IMR-90 (cell line): Measurements from ENCODE around the gene CDH12. TPM values are rescaled to one million over a fixed set of nuclear protein-coding genes. Genes with fewer than 3 reads are reported as not detected.
A peak's percentile ranks its signal among the peaks of the same experiment; 100 is the strongest.

Experiments used
- ATAC-seq: fragments of 200-7000 bp; cut with Tn5 transposase; 2 replicates; pipeline ENCODE4 v1.9.1; 2020; ENCODE audit warnings: low read depth, mild to moderate bottlenecking, moderate library complexity
- BruUV-seq: library from RNA; stranded (reverse); fragments of 400-500 nt; replicated peaks from 2 replicates; lab custom pipeline; 2021; lab: Mats Ljungman, UMichigan
- CTCF ChIA-PET: fragments of 300-600 bp; formaldehyde crosslinking; extraction: SDS; loops from one replicate; lab custom pipeline; 2021; ENCODE audit warnings: antibody characterized with exemption; lab: Yijun Ruan, JAX
- POLR2A ChIA-PET: fragments of 300-600 bp; sonication (Branson Sonifier 250); formaldehyde crosslinking; loops from one replicate; lab custom pipeline; 2022; ENCODE audit warnings: antibody characterized with exemption; ENCODE audit not compliant: unreplicated experiment; lab: Charles Lee
- DNase-seq: peaks from one replicate; pipeline ENCODE4 v3.0.0; 2013
- H2AFZ ChIP-seq: replicated peaks from 2 replicates; pipeline ENCODE3; 2013; ENCODE audit warnings: low read length, mild to moderate bottlenecking; ENCODE audit not compliant: poor library complexity
- H2AK5ac ChIP-seq: 2 replicates; pipeline ENCODE4 v1.6.1; 2013; ENCODE audit warnings: low read depth, low read length, inconsistent platforms
- H2AK9ac ChIP-seq: replicated peaks from 2 replicates; pipeline ENCODE3; 2013; ENCODE audit warnings: mild to moderate bottlenecking, low read depth, low read length, moderate library complexity; ENCODE audit not compliant: poor library complexity
- H2BK120ac ChIP-seq: 2 replicates; pipeline ENCODE4 v1.6.1; 2013; ENCODE audit warnings: low read depth, low read length, inconsistent platforms
- H2BK15ac ChIP-seq: 3 replicates; pipeline ENCODE4 v1.6.1; 2013; ENCODE audit warnings: low read depth, low read length, inconsistent platforms
- H2BK20ac ChIP-seq: 2 replicates; pipeline ENCODE4 v1.6.1; 2013; ENCODE audit warnings: low read depth, mild to moderate bottlenecking, inconsistent platforms, low read length, moderate library complexity
- H2BK5ac ChIP-seq: 2 replicates; pipeline ENCODE4 v1.6.1; 2013; ENCODE audit warnings: mild to moderate bottlenecking, low read depth, low read length, inconsistent platforms; ENCODE audit not compliant: poor library complexity, severe bottlenecking
- H3K14ac ChIP-seq: replicated peaks from 2 replicates; pipeline ENCODE4 v1.6.1; 2013; ENCODE audit warnings: low read depth, low read length, inconsistent platforms
- H3K18ac ChIP-seq: 2 replicates; pipeline ENCODE4 v1.6.1; 2013; ENCODE audit warnings: low read depth, low read length, control low read depth
- H3K23ac ChIP-seq: 2 replicates; pipeline ENCODE4 v1.6.1; 2013; ENCODE audit warnings: low read depth, low read length, inconsistent platforms
- H3K27ac ChIP-seq: 2 replicates; pipeline ENCODE4 v1.5.1; 2013; ENCODE audit warnings: mild to moderate bottlenecking, control low read depth, low read length; ENCODE audit not compliant: insufficient read depth
- H3K27me3 ChIP-seq: 2 replicates; pipeline ENCODE4 v1.6.1; 2013; ENCODE audit warnings: low read length; ENCODE audit not compliant: control insufficient read depth, insufficient read depth
- H3K36me3 ChIP-seq: 2 replicates; pipeline ENCODE4 v1.6.1; 2013; ENCODE audit warnings: low read length, mixed read lengths; ENCODE audit not compliant: control insufficient read depth, insufficient read depth
- H3K4ac ChIP-seq: 2 replicates; pipeline ENCODE4 v1.6.1; 2013; ENCODE audit warnings: low read depth, low read length, inconsistent platforms
- H3K4me1 ChIP-seq: 2 replicates; pipeline ENCODE4 v1.6.1; 2013; ENCODE audit warnings: low read length, mixed read lengths; ENCODE audit not compliant: control insufficient read depth, insufficient read depth
- H3K4me2 ChIP-seq: 2 replicates; pipeline ENCODE4 v1.6.1; 2013; ENCODE audit warnings: low read depth, mild to moderate bottlenecking, control low read depth, low read length, moderate library complexity
- H3K4me3 ChIP-seq: 2 replicates; pipeline ENCODE4 v1.5.1; 2013; ENCODE audit warnings: low read depth, mild to moderate bottlenecking, control low read depth, low read length, moderate library complexity; ENCODE audit not compliant: insufficient read depth
- H3K56ac ChIP-seq: 2 replicates; pipeline ENCODE4 v1.6.1; 2013; ENCODE audit warnings: low read length, inconsistent platforms; ENCODE audit not compliant: insufficient read depth; ENCODE audit errors: extremely low read depth
- H3K79me1 ChIP-seq, 2 experiments: 2 replicates each; pipeline ENCODE4 v1.6.1; 2013; ENCODE audit warnings: low read length in 2 of 2, inconsistent platforms in 1 of 2, low read depth in 1 of 2
- H3K9ac ChIP-seq: 2 replicates; pipeline ENCODE4 v1.6.1; 2013; ENCODE audit warnings: low read depth, low read length, control low read depth
- H3K9me1 ChIP-seq: 2 replicates; pipeline ENCODE4 v1.6.1; 2013; ENCODE audit warnings: low read length, inconsistent platforms; ENCODE audit not compliant: insufficient read depth
- H3K9me3 ChIP-seq: 2 replicates; pipeline ENCODE4 v1.6.1; 2013; ENCODE audit warnings: low read length; ENCODE audit not compliant: control insufficient read depth, insufficient read depth
- H4K20me1 ChIP-seq: 2 replicates; pipeline ENCODE4 v1.6.1; 2013; ENCODE audit warnings: low read length, inconsistent platforms; ENCODE audit not compliant: insufficient read depth
- H4K5ac ChIP-seq: 2 replicates; pipeline ENCODE4 v1.6.1; 2013; ENCODE audit warnings: mild to moderate bottlenecking, low read depth, low read length, control low read depth
- H4K8ac ChIP-seq, 2 experiments: 2 replicates each; pipeline ENCODE4 v1.6.1; 2013; ENCODE audit warnings: low read depth in 2 of 2, low read length in 2 of 2, control low read depth in 1 of 2, inconsistent platforms in 1 of 2
- H4K91ac ChIP-seq: 2 replicates; pipeline ENCODE4 v1.6.1; 2013; ENCODE audit warnings: low read depth, low read length, inconsistent platforms; ENCODE audit not compliant: insufficient read depth
- CEBPB ChIP-seq: IDR thresholded peaks from 2 replicates; pipeline ENCODE4 v1.6.1; 2012; ENCODE audit warnings: low read depth, low read length, improper control_type of control experiment
- CHD1 ChIP-seq: IDR thresholded peaks from 2 replicates; pipeline ENCODE4 v1.6.1; 2012; ENCODE audit warnings: low read depth, low read length, improper control_type of control experiment
- FOS ChIP-seq: fragments of 150-350 bp; IDR thresholded peaks from 2 replicates; pipeline ENCODE4 v1.6.1; 2016; ENCODE audit warnings: low read depth, low read length
- NFE2L2 ChIP-seq: fragments of 150-350 bp; IDR thresholded peaks from 2 replicates; pipeline ENCODE4 v1.6.1; 2016; ENCODE audit warnings: low read depth, mild to moderate bottlenecking, low read length
- WGBS, 2 experiments: methylation state at CpG; one replicate each; pipeline versions ENCODE4 v1.1.5 to v1.1.7; 2013; ENCODE audit warnings: missing lambda C conversion rate in 2 of 2; ENCODE audit not compliant: insufficient read length in 1 of 2; ENCODE audit errors: extremely low coverage in 2 of 2; 5-methylcytosine and 5-hydroxymethylcytosine counted together
- dilution Hi-C: fragments of 300-500 bp; cut with HindIII; formaldehyde crosslinking; loops from one replicate; pipeline ENCODE4 v1.14.3; 2018; ENCODE audit warnings: low sequenced_read_pairs; ENCODE audit not compliant: unreplicated experiment
- in situ Hi-C: fragments of 300-500 bp; cut with MboI; formaldehyde crosslinking; loops from 3 replicates; pipeline ENCODE4 v1.14.3; 2019; ENCODE audit warnings: low sequenced_read_pairs, inconsistent platforms, mixed read lengths
- intact Hi-C: fragments of 100-400 bp; cut with micrococcal nuclease; formaldehyde crosslinking; loops from 2 replicates; pipeline ENCODE4 v1.10.0; 2022
- polyA plus RNA-seq, 3 experiments: library from polyadenylated mRNA; depleted of rRNA; stranded (reverse); fragments of >200 nt; gene quantifications; 2 replicates each; pipeline ENCODE4 v1.2.3, GENCODE V29; 2012; ENCODE audit warnings: low replicate concordance in 1 of 3
- total RNA-seq: library from RNA; depleted of rRNA; stranded (reverse); fragments of >200 nt; gene quantifications from 2 replicates; pipeline ENCODE4 v1.2.3, GENCODE V29; 2012

The CDH12 gene
- total and polyA plus RNA-seq, 2 of the 4 experiments (the other 2 are of a cell fraction), result not detected

DNA sequence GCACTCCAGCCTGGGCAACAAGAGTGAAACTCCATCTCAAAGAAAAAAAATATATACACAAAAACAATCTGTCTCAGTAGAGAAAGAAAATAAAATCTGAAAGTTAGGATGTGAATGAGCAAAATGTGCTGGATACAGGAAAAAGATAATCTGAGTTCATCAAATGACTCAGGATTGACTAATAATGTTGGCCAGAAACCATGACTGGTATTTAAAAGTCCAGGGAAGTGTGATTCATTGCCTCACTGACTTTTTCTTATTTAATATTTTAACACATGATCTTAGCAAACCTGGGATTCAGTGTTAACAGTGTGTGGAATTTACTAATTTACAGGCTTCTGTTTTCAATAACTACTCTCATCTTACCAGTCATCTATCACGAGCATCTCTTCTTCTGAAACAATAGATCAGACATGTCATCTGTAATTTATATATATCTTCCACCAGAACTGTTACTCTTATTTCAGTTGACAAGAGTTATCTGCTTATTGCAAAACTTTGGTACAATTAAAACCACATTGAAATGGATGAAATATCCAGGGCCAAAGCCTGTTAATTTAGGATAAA, 256.7 kb downstream of the CDH12 start:
- peak; percentile 87 for DNase-seq
- H2AK9ac ChIP-seq, result no peak overlapping the region
- no peaks in the 10 kb centered on the region for H4K20me1 ChIP-seq
- CTCF ChIA-PET, result no interaction called here
- peak overlapping the region; percentile 20 for H2BK5ac ChIP-seq
- H3K4me1 ChIP-seq, result 0 out of 2 replicates have a peak, but pooled peaks cover 2% of the 10 kb centered on the region
- no peak overlapping the region for H2AK5ac ChIP-seq
- H3K9me3 ChIP-seq, result no peaks in the 10 kb centered on the region
- H4K91ac ChIP-seq, result no peak overlapping the region
- no peaks in the 10 kb centered on the region for H3K9me1 ChIP-seq
- H3K56ac ChIP-seq, result no peak overlapping the region
- dilution Hi-C loops, result no loop called here
- H4K5ac ChIP-seq, result no peak overlapping the region
- H3K23ac ChIP-seq, result no peak overlapping the region
- no peaks in the 10 kb centered on the region for H3K27me3 ChIP-seq
- in situ Hi-C loops, result no loop called here
- H2BK20ac ChIP-seq, result no peak overlapping the region
- TF ChIP-seq NFE2L2, result no peak
- TF ChIP-seq CEBPB, result peak; percentile 49; the same call in 1 of the 2 replicates
- no peak for TF ChIP-seq CHD1
- peak; percentile 24; the same call in 1 of the 2 replicates for TF ChIP-seq FOS
- WGBS, 2 experiments, result no CpG with 5 or more reads among the region's 1 CpG
- 0 out of 4 replicates have a peak overlapping the region, but pooled peaks of 1 of the 2 experiments have one; percentile 40 for H4K8ac ChIP-seq
- no peak overlapping the region for H3K4ac ChIP-seq
- no peak overlapping the region for H2AFZ ChIP-seq
- no peak overlapping the region for H3K4me2 ChIP-seq
- H3K4me3 ChIP-seq, result no peak overlapping the region
- H2BK120ac ChIP-seq, result no peak overlapping the region
- no peak overlapping the region for H3K18ac ChIP-seq
- no peak overlapping the region for H3K14ac ChIP-seq
- POLR2A ChIA-PET, result no interaction called here
- H2BK15ac ChIP-seq, result no peak overlapping the region
- intact Hi-C loops, result no loop called here
- H3K79me1 ChIP-seq, result no peaks in the 10 kb centered on the region
- H3K36me3 ChIP-seq, result no peaks in the 10 kb centered on the region
- no peak overlapping the region for H3K9ac ChIP-seq
- no TSS peak for BruUV-seq
- ATAC-seq, result peak; percentile 77
- H3K27ac ChIP-seq, result peak overlapping the region; percentile 73; the same call in 1 of the 2 replicates
